Fibroblast of peridontal ligament (primary cell): Measurements from ENCODE around the gene PPP2R2D.

Source experiments
- DNase-seq: peaks from one replicate; pipeline ENCODE4 v3.0.0-alpha.2; 2010; ENCODE audit errors: extremely low read depth

PPP2R2D gene

DNA sequence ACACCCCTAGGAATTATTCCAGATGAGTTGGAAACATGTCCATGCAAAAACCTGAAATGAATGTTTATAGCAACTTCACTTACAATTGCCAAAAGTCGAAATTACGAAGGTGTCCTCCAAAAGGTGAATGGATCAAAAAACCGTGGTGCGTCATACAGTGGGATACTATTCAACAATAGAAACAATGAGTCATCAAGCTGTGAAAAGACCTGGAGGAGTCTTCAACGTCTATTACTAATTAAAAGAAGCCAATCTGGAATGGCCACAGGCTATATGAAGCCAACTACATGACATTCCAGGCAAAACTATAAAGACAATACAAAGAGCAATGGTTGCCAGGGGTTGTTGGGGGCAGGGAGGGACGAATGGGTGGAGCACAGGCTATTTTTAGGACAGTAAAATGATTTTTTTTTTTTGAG, 12.6 kb upstream of the PPP2R2D start:
- no peak for DNase-seq

DNA sequence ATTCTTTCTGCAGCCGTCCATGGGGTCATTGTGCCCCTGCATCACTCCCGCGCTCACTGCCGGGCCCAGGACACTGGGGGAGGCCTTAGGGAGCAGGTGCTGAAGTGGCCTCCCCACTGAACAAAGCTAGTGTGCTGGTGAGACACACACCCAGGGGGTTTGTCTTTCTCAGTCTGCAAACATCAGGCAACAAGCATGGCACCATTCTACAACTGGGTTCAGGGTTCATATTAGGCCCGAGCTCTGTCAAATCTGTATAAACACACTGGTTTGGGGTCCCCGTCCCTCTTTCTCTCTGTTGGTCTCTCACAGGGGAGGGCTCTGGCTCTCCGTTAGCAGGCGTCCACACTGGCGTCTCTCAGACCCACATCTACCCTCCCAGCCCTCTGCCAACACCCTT, 11.1 kb upstream of the PPP2R2D start:
- DNase-seq: no peak

DNA sequence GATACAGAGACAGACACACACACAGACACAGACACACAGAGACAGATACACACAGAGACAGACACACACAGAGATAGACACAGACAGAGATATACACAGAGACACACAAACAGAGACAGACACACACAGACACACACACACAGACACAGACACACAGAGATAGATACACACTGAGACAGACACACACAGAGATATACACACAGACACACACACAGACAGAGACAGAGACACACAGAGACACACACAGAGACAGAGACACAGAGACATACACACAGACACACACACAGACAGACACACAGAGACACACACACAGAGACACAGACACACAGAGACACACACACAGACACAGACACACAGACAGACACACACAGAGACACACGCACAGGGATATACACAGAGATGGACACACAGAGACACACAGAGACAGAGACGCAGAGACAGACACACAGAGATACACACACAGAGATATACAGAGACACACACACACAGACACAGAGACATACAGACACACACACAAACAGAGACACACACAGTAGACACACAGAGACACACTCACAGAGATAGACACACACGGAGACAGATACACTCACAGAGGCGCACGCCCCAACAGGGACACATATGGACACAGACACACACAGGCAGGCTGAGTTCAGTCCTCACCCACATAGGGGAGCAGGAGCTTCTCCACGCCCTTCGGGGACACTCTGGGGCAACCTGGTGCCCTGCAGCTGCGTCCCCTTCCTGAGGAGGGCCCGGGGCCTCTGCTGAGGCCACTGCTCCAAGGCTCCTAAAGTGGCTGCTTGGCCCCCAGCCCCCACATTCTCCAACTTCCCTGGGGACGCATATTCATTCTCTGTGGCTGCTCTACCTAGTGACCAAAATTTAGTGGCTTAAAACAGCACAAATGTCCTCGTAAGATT, 10.3 kb upstream of the PPP2R2D start:
- DNase-seq: no peak

DNA sequence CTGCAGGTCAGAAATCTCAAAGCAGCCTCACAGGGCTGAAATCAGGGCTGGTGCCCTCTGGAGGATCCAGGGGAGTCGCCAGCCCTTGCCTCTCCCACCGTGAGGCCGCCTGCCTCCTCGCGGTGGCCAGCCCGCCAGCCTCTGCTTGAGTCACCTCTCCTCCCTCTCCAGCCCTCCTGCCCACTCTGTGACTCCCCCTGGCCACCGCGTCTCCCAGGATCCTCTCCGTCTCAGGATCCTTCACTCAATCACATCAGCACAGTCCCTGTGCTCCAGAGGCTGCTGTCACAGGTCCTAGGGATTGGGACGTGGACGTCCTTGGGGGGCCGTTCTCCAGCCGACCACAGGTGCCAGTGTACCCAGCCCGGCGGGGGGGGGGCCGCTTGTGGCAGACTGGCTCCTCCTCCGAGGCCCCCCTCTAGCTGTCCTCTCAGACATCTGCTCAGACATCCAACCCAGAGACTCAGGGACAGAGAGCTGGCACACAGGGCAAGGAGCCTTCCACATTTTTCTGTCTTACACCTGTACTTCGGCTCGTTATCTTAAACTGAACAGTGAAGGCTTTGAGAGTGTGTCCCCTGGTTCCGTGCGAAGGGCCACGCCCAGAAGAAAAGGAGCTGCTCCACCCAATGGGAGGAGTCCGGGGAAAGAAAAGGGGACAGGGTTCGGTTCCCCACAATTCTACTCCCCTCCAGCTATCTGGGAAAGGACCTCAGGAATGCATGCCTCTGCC, 9.4 kb upstream of the PPP2R2D start:
- no peak for DNase-seq

DNA sequence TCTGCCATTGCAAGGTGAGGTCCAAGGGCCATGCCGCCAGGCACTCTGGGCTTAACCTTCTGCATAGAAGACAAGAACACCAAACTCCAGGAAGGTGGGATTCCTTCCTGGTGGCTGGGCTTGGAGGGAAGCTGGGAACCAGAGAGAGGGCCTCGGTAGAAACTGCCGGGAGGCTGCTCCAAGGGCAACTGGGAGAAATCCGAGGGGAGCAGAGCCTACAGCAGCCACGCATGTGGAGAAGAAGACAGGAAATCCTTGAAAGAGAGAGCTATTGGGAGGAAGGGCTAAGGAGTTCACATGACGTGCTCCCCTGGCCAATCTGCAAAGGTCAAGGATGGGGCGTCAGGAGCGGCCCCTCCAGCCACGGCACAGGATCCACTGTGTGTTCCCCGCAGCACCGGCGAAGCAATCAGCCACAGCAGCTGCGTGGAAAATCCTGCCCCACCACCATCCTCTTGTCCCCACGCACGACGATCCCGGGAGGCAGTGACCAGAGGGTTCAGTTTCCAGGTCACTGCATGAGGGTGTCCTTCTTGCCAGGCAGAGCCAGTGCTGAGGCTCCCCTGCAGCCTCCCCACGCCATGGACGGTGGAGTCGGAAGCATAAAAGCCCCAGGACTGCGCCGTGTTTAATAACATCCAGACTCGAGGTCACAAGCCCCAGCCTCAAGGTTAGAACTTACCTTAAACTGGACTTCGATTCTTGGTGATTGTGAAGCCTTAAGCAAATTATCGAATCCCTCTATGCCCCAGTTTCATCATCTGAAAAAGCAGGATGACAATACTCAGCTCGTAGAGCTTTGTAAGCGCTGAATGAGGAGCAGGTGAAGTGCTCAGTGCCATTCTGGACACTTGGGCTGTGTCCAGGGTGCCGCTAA, 8.6 kb upstream of the PPP2R2D start:
- no peak for DNase-seq

DNA sequence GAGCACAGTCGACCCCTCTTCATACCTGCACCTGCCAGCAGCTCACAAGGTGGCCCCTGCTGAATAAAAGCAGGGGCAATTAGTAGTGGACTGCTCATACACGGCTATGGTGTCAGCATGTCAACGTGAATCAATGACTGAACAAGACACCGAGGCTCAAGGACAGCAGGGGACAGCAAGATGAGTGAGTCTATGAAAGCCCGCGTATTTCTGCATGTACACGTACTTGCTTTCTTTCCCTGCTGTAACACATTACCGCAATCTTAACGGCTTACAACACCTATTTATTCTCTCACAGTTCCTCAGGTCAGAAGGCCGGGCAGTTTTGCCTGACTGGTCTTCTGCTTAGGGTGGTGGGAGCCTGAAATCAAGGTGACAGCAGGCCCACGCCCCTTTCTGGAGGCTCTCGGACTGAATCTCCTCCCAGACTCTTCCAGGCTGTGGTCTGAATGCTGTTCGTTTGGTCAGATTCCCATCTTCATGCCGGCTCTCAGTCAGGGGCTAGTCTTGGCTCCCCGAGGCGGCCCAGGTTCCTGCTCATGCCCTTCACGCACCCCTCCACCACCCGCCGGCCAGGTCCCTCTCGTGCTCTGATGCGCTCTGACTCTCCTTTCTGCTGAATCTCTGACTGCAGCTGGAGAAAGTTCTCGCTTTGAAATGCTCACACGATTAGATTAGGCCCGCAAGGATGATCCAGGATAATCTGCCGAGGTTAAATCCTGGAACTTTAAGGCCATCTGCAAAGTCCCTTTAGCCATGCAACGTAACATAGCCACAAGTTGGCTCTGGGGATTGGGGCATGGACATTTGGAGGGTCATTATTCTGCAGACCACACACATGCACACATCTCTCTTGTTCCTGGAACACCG, 7.8 kb upstream of the PPP2R2D start:
- DNase-seq: no peak

DNA sequence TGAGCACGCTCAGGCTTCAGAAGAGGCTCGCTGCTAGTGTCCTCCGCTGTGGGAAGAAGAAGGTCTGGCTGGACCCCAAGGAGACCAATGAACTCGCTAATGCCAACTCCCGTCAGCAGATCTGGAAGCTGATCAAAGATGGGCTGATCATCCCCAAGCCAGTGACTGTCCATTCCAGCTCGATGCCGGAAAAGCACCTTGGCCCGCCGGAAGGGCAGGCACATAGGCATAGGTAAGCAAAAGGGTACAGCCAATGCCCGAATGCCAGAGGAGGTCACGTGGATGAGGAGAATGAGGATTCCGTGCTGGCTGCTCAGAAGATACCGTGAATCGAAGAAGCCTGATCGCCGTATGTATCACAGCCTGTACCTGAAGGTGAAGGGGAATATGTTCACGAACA, 5.7 kb upstream of the PPP2R2D start:
- DNase-seq: no peak

DNA sequence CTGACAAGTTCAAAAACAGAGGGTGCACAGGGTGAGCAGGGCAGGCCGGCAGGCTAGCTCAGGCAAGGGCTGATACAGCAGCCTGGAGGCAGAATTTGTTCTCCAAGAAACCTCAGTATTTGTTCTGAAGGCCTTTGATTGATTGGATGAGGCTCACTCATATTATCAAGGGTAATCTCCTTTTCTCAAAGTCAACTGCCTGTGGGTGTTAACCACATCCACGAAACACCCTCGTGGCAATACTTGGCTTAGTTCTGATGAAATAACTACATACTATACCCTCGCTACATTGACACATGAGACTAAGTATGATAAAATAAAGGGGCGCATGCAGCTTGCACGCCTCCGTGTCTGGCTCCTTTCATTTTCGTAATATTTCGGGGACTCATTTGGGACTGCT, 4.4 kb upstream of the PPP2R2D start:
- no peak for DNase-seq

DNA sequence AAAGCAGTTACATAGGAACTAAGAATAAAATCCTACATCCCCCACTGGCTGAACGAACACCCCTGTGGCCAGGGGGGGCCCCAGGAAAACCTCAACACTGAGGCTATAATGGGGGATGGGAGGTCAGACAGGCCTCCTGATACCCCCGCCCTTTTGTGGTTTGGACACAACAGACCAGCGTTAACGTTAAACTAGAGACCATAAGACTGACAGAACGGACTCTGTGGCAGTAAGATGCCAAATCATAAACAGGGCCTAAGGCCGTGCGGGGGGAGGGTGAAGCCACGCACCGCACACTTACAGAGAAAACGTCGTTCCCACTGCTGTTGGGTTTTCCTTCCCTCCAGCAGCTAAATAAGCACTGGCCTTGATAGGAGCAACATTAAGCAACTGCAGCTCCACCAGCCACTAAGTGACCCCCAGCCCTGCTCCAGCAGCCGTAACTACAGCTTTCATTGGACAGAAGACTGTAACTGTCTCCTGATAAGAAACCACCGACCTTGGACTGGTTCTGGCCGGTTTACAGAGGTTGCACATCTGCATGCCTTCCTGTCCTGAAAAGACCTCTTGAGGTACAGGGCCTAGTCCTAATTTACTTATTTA, 3.4 kb upstream of the PPP2R2D start:
- no peak for DNase-seq

DNA sequence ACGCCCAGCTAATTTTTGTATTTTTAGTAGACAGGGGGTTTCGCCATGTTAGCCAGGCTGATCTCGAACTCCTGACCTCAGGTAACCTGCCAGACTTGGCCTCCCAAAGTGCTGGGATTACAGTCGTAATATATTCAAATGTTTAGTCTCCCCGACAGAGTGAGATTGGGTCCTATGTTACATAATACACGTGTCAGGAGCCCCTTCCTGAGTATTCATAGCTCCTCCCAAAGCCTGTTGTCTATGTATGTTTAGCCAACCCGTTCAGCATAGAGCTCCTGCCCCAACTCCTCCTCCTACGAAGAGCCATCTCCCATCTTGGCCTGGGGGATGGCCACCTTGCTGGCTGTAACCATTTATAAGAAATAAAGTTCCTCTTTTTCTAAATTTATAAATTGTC, 2.7 kb upstream of the PPP2R2D start:
- no peak for DNase-seq

DNA sequence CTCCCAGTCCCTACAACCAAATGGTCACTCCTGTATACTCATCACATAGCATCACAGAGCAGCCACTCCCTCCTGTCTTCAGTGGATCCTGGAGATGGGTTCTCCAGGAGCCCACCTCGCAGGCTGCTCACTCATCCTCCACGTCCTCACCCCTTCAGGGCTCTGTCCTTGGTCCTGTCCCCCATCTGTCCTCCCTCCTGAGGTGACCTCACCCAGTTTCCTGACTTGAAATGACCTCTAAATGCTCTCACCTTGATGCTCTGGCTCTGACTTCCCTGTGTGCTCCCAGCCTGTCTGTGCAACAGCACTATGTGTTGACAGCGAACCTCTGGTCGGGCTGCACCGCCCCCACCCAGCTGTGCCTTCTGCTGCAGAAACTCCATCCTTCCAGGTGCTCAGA, 2.1 kb upstream of the PPP2R2D start:
- no peak for DNase-seq

DNA sequence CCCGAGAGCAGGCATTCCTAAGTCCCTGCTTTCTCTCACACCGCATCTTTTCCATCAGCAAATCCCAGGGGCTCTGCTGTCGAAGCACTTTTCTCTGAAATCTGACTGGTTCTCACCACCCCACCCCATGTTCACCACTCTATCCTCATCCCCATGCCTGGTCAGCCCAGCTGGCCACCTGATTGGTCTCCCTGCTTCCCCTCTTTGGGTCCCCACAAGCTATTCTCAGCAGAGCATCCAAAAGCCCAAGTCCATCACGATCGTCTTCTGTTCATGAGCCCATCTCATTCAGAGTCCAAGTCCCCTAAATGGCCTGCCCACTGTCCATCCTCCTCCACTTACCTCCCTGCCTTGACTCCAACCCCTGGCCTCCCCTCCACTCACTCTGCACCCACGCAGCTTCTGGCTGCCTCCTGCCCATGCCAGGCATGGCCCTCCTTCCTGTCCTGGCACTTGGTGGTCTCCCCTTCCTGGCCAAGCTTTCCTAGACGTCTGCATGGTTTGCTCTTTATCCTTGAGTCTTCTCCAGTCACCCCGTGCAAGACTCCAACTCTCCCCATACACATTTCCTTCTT, 1.6 kb upstream of the PPP2R2D start:
- DNase-seq: no peak

DNA sequence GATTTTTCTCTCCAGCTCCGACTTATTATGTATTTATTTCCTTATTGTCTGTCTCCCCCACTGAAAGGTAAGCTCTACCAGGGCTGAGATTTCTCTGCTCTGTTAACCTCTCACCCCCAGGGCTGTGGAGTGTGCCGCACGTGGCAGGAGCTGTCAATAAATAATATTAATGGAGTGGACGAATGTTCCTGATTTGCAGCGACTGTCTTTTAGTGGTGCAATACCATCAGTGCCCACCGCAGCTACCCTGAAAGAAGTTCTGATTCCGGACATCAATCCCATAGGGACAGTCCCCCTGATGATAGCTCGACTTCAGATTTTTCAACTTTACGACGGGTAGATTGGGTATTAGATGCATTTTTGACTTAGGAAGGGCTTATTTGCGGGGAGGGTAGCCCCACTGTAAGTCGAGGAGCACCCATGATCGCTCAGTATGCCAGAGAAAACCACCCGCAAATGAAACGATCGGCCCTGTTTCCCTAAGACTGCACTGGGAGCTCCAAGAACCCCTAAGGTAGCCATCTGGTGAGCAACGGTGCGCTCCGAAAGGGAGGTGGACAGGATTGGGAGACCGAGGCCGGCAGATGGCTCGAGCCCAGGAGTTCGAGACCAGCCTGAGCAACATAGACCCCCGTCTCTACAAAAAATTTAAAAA, 986 bp upstream of the PPP2R2D start:
- DNase-seq: no peak

DNA sequence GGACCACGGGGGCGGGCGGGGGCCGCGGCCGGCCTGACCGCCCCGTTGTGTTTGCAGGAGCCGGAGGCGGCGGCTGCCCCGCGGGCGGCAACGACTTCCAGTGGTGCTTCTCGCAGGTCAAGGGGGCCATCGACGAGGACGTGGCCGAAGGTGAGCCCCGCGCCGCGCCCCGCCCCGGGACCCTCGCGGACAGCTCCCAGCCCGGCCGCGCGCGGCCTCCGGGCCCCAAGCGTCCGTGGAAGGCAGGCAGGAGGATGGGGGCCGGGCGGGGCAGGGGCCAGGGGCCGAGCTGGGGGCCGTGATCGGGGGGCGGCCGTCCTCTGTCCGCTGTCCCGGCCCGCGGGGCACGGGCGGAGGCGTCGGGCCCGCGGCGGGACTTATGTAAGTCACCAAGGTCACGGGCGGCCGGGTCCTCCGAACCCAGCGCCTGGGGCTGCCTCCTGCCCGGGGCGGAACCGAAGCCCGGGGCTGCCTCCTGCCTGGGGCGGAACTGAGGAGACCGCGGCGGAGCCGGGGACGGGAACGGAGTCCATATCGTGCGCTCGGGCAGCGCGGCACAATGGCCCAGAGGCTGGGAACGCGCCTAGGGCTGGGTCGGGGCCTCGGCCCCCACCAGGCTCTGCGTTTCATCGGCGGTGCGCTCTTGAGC, 497 bp downstream of the PPP2R2D start:
- peak; percentile 14 for DNase-seq

DNA sequence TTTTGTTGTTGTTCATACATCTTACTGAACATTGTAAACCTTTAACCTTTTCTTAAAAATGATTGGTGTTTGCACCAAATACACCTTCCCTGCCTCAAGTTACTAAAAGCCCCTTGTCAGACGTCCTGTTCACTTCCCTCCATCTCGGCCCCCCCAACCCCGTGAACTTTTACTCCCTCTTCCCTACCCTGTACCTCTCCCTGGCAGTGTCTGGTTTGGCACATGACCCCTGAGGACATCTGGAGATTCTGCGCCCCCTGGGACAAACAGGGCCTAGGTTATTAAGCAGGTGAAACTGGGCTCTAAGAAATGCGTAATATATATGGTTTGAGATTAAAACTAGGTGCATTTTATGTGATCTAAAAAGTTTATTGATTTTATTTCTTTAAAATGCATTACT, 1.4 kb downstream of the PPP2R2D start:
- no peak for DNase-seq

DNA sequence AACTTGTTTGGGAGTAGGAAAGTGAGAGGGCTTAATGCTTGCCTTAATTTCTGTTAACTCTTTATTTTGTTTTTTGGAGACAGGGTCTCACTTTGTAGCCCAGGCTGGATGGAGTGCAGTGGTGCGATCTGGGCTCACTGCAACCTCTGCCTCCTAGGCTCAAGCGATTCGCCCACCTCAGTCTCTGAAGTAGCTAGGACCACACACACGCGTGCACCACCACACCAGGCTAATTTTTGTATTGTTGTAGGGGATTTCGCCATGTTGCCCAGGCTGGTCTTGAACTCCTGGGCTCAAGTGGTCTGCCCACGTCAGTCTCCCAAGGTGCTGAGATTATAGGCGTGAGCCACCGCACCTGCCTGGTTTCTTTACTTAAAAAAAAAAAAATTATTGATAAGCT, 1.9 kb downstream of the PPP2R2D start:
- DNase-seq: no peak

DNA sequence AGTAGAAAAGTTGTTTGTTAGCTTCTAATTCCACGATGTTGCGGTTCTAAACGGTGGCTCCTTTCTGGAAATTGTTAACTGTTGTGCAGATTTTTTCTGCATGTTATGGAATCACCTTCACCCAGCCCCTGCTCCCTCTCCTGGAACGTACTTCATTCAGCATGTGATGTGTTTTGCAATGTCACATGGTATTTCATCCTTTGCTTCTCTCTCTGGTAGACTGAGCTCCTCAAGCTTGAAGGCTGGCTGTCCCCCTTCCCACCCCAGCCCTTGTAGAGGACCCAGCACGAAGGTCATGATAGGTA, 4.4 kb downstream of the PPP2R2D start:
- DNase-seq: no peak

DNA sequence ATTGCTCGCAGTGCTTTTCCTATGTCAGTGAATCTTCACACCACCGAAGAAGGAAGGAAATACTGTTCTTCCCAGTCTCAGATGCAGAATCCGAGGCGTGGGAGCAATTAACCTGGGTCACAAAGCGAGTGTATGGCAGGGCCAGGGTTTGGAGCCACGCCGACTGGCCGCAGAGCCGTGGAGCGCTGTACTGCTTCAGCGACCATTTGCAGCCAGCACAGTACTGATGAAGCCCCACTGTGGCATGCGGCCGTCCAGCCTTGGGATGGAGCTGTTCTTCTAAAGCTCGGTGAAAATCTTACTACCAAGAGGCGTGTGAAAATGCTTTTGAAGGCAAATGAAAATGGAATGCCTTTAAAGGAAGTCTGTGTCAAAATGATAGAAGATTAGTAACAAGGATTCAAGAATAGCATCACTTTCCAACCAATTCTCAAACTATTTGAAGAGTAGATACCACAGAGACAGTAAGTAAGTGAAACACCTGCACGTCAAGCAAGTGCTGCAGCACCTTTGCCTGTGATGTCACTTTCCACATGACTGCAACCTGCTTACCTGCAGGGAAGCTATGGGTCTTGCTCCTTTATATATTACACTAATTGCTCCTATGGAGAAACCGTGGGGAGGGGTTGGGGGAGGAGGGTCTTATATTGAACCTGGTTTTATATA, 4.9 kb downstream of the PPP2R2D start:
- DNase-seq: no peak

DNA sequence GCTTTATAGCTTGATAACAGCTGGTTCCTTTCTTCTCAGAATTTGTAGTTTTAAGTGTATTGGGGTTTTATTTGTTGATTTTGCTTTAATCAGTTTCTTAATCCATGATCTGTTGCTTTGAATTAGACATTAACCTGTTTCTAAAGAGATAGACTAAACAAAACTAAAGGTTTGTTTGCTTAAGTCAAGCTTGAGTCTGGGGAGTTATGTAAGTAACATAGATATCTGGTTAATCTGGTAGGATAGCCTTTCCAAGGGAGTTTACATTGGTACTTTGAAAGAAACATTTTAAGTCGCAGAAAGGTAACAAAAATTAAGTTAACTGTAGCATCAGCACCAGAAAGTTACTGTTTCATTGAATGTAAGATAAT, 5.4 kb downstream of the PPP2R2D start:
- DNase-seq: no peak
